GM18498 (cell line): ENCODE data around the gene MAD1L1.

Experiments used
- ATAC-seq: cut with Tn5 transposase; IDR thresholded peaks from one replicate; pipeline ENCODE4 v1.9.1; 2021; ENCODE audit warnings: mild to moderate bottlenecking, moderate library complexity; ENCODE audit not compliant: unreplicated experiment

The MAD1L1 gene

GRCh38 chr7:2158331-2159175 is 74.2 kb downstream of the MAD1L1 start:
- ATAC-seq = no peak

GRCh38 chr7:2157473-2158279 is 75.1 kb downstream of the MAD1L1 start:
- ATAC-seq = no peak

GRCh38 chr7:2156756-2157472 is 75.8 kb downstream of the MAD1L1 start:
- no peak for ATAC-seq

GRCh38 chr7:2154831-2155230 is 77.9 kb downstream of the MAD1L1 start:
- no peak for ATAC-seq

DNA sequence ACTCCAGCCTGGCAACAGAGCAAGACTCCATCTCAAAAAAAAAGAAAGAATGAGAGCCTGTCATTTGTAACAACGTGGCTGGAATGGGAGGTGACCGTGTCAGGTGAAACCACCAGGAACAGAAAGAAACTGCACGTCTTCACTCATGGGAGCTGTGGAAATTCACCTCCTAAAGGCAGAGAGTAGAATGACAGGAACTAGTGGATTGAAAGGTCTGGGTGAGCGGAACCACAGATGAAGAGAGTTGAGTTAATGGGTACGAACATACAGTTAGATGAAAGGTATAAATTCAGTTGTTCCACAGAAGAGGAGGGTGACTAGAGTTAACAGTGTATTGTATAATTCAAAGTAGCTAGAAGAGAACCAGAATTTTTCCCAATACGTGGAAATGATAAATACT is 78.6 kb downstream of the MAD1L1 start:
- ATAC-seq = no peak

- ATAC-seq = no peak
Observed at GRCh38 chr7:2152646-2153045, 80.1 kb downstream of the MAD1L1 start.

DNA sequence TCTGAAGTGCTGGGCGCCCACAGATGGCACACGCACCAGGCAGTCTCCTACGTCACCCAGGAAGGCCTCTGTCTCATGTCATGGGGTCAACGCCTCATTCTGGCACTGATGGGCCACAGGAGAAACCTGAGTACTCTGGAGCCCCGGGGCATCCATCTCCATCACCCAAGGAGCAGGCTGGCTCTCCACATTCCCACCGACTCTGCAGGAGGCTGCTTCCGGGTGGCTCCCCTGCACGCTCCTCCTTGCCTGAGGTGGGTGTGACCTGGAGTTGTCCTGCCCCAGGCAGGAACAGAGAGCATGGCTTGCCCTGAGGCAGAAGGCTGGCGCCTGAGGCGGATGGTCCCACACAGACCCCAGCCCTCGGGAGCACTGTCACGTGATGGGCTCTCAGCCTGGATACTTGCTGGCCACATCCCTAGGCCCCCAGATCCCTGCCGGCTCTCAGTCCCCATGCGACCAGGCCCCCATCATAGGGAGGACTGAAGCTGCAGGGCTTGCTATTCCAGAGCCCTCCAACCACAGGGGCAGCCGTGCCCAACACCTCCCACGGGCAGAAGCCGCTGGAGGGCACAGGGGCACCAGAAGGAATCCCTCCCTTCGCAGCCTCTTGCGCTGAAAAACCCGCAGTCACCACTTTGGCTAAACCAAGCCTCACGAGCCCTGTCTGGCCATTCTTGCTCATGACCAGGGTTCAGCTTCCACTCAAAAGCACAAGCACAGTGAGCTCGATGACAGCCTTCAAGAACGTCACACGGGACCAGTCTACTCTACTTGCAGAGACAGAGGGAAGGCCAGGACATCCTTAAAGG is 80.7 kb downstream of the MAD1L1 start:
- no peak for ATAC-seq

- no peak for ATAC-seq
Observed at GRCh38 chr7:2151237-2151636, 81.5 kb downstream of the MAD1L1 start.

GRCh38 chr7:2150445-2150815 is 82.3 kb downstream of the MAD1L1 start:
- no peak for ATAC-seq

- ATAC-seq = no peak
Observed at GRCh38 chr7:2149672-2150444, 82.9 kb downstream of the MAD1L1 start.

DNA sequence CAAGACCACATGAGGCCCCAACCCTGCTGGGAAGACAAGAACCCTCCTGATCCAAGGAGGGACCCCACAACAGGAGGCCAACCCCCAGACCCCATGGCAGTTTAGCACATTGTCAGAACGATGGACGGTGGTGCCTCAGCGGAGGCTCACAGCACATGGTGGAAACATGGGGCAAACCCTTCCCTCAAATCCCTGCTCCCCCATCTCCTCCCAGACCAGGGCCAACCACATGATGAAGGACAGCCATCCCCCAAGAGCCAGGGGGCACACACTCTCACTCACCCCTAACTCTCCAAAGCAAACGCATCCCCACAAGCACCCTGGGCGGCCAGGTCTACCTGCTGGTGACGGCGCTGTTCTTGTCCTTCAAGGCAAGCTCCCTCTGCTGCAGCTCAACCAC is 83.9 kb downstream of the MAD1L1 start:
- ATAC-seq = no peak

GRCh38 chr7:2148189-2148588 is 84.6 kb downstream of the MAD1L1 start:
- ATAC-seq = no peak

DNA sequence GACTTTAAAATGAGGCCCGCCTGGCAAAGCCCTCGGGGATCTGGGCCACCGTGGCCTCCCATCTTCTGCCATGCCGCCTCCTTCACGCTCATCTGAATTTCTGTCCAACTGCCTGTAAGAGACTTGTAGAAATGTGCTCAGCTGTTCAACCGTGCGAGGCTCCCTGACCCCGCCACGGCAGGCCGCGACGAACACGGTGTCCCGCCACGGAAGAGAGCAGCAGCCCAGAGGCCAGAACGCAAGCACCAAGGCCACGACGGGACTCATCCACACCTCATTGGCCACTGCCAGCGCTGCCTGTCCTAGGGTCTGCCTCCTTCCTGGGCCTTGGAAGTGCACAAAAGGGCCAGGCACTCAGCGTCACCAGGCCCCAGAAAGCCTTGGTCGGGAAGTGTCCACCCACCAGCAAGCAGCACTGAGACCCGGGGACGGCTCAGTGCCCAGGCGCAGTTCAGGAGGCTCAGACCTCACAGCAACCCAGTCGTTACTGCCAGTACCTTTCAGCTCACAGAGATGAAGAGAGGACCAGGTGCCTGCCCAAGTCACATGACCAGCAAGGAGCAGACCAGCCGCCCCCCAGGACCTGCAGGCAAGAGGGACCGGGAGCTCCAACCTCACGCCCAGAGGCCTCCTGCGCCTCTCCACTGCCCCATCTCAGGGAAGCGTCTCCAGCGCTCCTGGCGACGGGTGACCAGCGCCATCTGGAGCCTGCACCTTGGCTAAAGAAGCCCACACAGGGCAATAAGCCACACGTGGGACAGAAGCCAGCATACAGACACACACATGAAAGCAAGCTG is 85.9 kb downstream of the MAD1L1 start:
- ATAC-seq = no peak

DNA sequence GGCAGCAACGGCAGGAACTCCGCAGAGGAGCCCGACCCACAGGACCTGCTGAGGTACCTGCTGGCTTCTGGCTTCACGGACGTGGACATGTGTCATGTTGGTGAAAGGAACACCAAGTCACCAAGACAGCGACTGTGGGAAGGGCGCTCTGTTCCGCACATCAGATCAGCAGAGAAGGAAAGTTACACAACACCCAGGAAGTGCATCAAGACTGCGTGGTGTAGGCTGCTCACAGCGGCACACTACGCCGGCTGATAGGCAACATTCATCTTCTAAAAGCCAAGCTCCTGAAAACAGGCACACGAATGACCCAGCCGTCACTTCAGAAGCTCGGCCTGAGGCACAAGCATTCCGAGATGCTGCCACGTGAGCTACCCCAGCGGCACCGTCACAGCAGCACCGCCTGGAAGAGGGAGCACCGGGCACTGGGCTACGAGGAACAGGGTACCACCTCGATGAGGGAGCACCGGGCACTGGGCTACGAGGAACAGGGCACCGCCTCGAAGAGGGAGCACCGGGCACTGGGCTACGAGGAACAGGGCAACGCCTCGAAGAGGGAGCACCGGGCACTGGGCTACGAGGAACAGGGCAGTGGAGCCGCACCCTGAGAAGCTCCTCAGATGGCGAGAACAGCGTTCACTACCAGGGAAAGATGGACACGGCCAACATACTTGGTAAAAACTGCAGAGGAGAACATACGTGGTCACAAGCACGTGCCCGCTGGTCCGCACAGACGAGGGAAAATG is 86.7 kb downstream of the MAD1L1 start:
- ATAC-seq = no peak

- no peak for ATAC-seq
Observed at GRCh38 chr7:2144926-2145325, 87.8 kb downstream of the MAD1L1 start.

DNA sequence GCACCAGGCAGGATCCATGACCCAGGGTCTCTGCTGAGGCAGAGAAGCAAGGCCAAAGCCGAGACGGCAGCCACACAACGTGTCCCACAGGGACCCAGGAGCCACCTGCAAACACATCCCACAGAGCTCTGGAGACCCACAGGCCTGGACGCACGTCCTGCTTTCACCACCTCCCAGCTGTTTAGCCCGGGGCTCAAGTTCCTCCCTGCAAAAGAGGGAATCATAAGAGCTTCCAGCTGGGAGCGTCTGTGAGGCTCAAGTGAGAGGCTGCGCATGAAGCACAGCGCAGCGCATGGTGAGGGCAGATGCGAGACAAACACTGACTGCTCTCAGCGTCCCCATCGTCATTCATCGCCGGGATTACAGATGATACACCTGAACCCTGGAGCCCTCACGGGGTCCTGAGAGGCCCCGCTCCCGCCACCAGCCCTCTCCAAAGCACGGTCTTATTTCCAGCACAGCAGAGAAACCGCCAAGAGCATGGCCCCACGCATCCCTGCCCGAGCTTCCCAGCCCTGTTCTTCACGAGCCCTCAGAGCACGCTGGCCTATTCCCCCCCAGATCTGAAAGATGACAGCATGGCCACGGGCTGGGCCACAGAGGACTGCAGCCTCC is 88.7 kb downstream of the MAD1L1 start:
- ATAC-seq = no peak

GRCh38 chr7:2143450-2143849 is 89.3 kb downstream of the MAD1L1 start:
- no peak for ATAC-seq

DNA sequence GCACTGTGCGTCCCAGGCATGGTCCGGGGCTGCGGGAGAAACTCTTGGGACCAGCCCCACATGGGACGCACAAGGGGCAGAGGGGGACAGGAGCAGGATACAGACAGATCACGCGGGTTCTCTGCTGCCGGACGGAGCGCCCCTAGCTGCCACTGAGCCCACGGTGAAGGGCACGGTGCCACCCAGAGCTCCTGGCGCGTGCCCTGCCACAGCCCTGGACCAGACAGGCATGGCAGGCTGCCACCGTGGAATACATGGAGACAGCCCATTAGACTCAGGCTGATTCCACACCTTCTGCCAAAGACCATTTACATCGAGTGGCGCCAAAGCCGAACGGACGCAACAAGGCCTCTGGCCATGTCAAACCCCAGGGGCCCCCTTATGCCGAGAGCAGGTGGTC is 90.4 kb downstream of the MAD1L1 start:
- ATAC-seq = no peak
